ENCODE data around the gene GABRB3.

DNA sequence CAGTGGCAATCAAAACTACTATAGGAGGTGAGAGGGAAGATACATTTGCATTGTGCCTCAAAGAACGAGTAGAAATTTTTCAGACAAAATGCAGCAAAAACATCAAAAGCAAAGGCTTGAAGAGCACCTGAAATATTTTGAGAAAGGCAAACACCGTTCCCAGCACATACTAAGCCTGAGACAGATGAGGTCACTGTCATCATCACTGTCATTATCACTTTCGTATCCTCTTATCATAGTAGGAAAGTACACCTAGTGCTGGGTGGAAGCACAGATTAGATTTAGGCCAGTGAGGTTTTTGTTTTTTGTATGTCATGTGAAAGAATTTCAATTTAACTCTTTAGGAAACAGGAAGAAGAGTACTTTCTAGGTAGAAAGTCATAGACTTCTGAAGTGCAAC is 222.0 kb downstream of the GABRB3 start:
- TF ChIP-seq, protein P1, sequence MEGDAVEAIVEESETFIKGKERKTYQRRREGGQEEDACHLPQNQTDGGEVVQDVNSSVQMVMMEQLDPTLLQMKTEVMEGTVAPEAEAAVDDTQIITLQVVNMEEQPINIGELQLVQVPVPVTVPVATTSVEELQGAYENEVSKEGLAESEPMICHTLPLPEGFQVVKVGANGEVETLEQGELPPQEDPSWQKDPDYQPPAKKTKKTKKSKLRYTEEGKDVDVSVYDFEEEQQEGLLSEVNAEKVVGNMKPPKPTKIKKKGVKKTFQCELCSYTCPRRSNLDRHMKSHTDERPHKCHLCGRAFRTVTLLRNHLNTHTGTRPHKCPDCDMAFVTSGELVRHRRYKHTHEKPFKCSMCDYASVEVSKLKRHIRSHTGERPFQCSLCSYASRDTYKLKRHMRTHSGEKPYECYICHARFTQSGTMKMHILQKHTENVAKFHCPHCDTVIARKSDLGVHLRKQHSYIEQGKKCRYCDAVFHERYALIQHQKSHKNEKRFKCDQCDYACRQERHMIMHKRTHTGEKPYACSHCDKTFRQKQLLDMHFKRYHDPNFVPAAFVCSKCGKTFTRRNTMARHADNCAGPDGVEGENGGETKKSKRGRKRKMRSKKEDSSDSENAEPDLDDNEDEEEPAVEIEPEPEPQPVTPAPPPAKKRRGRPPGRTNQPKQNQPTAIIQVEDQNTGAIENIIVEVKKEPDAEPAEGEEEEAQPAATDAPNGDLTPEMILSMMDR (IDR thresholded peaks at IDR 0.05), result no peak
- no peak for TF ChIP-seq POLR2A (IDR thresholded peaks at IDR 0.05)

Data from thyroid gland (tissue), 4 donors.